ENCODE data around the gene GRK5.

GRCh38 chr10:119358152-119358512 lies 150.8 kb downstream of the GRK5 start:
- TF ChIP-seq CTCF (IDR thresholded peaks at IDR 0.05) (no peak), POLR2A (IDR thresholded peaks at IDR 0.05) (no peak)
